Measurements from ENCODE around the gene TTC23L.

- TF ChIP-seq CTCF (IDR thresholded peaks at IDR 0.05; ENCODE audit: poor library complexity) (no peak), EZH2 (IDR thresholded peaks at IDR 0.05; ENCODE audit: borderline replicate concordance) (no peak), EZH2phosphoT487 (IDR thresholded peaks at IDR 0.05; ENCODE audit: low read depth, severe bottlenecking, unreplicated experiment) (no peak)
Measured at GRCh38 chr5:34790069-34790468, 48.9 kb upstream of the TTC23L start.
